ENCODE measurements around the gene C11orf91. TPM values are rescaled to one million over a fixed set of nuclear protein-coding genes. Genes with fewer than 3 reads are reported as not detected.

C11orf91 gene
- total RNA-seq, 4 donors from 2014 or later = not detected

GRCh38 chr11:33721426-33721825 is 20.8 kb upstream of the C11orf91 start:
- Histone ChIP-seq H3K27me3 (no peaks in the 10 kb centered on the region), H3K36me3 (peaks cover 17 to 59% (median 51%) of the 10 kb centered on the region in 4 donors), H3K27ac (replicated peaks in 1 of 4) (peak overlapping the region; percentile 67 to 83 (median 79)), H3K4me1 (peaks cover 70 to 87% (median 80%) of the 10 kb centered on the region in 4 donors), H3K4me3 (no peak overlapping the region), H3K9me3 (no peaks in the 10 kb centered on the region)
- DNase-seq (ENCODE audit: extremely low spot score) = no peak
- 9% methylated on average over 1 of the region's 1 CpG for whole genome bisulfite sequencing
- intact Hi-C loops (cut with DNase I) = no loop called here
- TF ChIP-seq POLR2AphosphoS5 (IDR thresholded peaks at IDR 0.05) = peak in 1 of 2 donors; percentile 31
- TF ChIP-seq, protein P1, sequence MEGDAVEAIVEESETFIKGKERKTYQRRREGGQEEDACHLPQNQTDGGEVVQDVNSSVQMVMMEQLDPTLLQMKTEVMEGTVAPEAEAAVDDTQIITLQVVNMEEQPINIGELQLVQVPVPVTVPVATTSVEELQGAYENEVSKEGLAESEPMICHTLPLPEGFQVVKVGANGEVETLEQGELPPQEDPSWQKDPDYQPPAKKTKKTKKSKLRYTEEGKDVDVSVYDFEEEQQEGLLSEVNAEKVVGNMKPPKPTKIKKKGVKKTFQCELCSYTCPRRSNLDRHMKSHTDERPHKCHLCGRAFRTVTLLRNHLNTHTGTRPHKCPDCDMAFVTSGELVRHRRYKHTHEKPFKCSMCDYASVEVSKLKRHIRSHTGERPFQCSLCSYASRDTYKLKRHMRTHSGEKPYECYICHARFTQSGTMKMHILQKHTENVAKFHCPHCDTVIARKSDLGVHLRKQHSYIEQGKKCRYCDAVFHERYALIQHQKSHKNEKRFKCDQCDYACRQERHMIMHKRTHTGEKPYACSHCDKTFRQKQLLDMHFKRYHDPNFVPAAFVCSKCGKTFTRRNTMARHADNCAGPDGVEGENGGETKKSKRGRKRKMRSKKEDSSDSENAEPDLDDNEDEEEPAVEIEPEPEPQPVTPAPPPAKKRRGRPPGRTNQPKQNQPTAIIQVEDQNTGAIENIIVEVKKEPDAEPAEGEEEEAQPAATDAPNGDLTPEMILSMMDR (IDR thresholded peaks at IDR 0.05) = no peak

DNA sequence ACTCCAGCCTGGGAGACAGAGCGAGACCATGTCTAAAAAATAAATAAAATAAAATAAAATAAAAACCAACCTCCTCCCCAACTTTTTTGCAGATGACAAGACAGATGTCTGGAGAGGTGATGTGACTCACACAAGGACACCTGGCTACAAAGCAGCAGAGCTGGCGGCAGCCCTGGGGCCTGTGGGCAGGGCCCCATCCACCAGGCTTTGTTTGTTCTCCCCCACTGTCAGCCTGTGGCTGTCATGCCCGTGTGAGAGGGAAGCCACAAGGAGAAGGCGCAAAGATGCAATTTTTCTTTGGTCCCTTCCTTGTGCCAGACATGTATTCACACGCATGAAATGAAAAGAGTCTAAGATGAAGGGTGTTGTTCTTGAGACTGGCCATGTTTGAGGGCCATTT is 19.0 kb upstream of the C11orf91 start:
- WGBS = 82% methylated on average over 5 of the region's 5 CpGs
- H3K27ac ChIP-seq (replicated peaks in 1 of 4) = peak overlapping the region in 2 of 4 donors; percentile 28 to 83
- H3K4me1 ChIP-seq = peaks cover 67 to 88% (median 80%) of the 10 kb centered on the region in 4 donors
- no peak overlapping the region for H3K4me3 ChIP-seq
- no peak for DNase-seq (ENCODE audit: extremely low spot score)
- no peaks in the 10 kb centered on the region for H3K9me3 ChIP-seq
- H3K27me3 ChIP-seq = no peaks in the 10 kb centered on the region
- intact Hi-C loops (cut with DNase I) = no loop called here
- H3K36me3 ChIP-seq = peaks cover 18 to 76% (median 62%) of the 10 kb centered on the region in 4 donors
- no peak for TF ChIP-seq POLR2A (IDR thresholded peaks at IDR 0.05; ENCODE audit: low read depth)
- TF ChIP-seq, protein P1 (IDR thresholded peaks at IDR 0.05) = no peak
- no peak for TF ChIP-seq POLR2AphosphoS5 (IDR thresholded peaks at IDR 0.05)
- TF ChIP-seq EP300 (IDR thresholded peaks at IDR 0.05) = no peak

- WGBS = 90% methylated on average over 2 of the region's 2 CpGs
- H3K9me3 ChIP-seq = no peaks in the 10 kb centered on the region
- peaks cover 18 to 88% (median 73%) of the 10 kb centered on the region in 4 donors for H3K36me3 ChIP-seq
- no peak overlapping the region for H3K4me3 ChIP-seq
- no peak overlapping the region for H3K27ac ChIP-seq (replicated peaks in 1 of 4)
- no peaks in the 10 kb centered on the region for H3K27me3 ChIP-seq
- peaks cover 55 to 81% (median 69%) of the 10 kb centered on the region in 4 donors for H3K4me1 ChIP-seq
- no peak for DNase-seq (ENCODE audit: extremely low spot score)
- intact Hi-C loops (cut with DNase I) = no loop called here
- no peak for TF ChIP-seq POLR2AphosphoS5 (IDR thresholded peaks at IDR 0.05)
Measured at GRCh38 chr11:33718440-33718839, 17.8 kb upstream of the C11orf91 start.

- TF ChIP-seq POLR2A (IDR thresholded peaks at IDR 0.05; ENCODE audit: low read depth) (no peak), EP300 (IDR thresholded peaks at IDR 0.05) (no peak), POLR2AphosphoS5 (IDR thresholded peaks at IDR 0.05) (no peak)
- TF ChIP-seq, protein P1 (IDR thresholded peaks at IDR 0.05) = peak in 2 of 3 experiments; percentile 28 to 46
- Histone ChIP-seq H3K4me3 (no peak overlapping the region), H3K27me3 (no peaks in the 10 kb centered on the region), H3K27ac (replicated peaks in 1 of 4) (peak overlapping the region; percentile 8 to 52 (median 30)), H3K36me3 (peaks cover 18 to 99% (median 83%) of the 10 kb centered on the region in 4 donors), H3K4me1 (peaks cover 33 to 64% (median 47%) of the 10 kb centered on the region in 4 donors), H3K9me3 (no peaks in the 10 kb centered on the region)
- DNase-seq (ENCODE audit: extremely low spot score) = no peak
- 91% methylated on average over 2 of the region's 2 CpGs for WGBS
- intact Hi-C loops (cut with DNase I) = no loop called here
Measured at GRCh38 chr11:33716243-33716642, 15.6 kb upstream of the C11orf91 start.

DNA sequence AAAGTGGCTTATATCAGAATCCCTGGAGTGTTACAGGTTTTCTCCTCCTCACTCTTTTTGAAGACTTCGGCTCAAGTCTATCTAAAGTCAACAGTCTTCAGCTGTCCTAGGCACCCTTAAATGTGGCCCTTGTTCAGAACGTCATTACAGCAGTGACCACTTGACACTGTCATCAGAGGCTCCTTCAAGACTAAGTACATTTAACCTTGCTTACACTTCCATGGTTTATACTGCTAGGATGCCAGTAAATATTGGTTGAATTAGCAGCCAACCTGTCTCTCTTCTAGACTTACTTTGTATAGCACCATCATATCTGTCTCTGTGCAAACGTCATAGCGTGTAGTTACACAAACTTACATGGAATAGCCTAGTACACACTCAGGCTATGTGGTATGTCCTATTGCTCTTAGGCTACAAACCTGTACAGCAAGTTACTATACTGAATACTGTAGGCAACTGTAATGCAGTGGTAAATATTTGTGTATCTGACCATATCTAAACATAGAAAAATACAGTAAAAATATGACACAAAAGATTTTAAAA is 13.3 kb upstream of the C11orf91 start:
- Histone ChIP-seq H3K27me3 (no peaks in the 10 kb centered on the region), H3K36me3 (peaks cover 27 to 98% (median 79%) of the 10 kb centered on the region in 4 donors), H3K4me1 (peaks cover 31 to 60% (median 40%) of the 10 kb centered on the region in 4 donors), H3K4me3 (no peak overlapping the region), H3K9me3 (no peaks in the 10 kb centered on the region), H3K27ac (replicated peaks in 1 of 4) (no peak overlapping the region)
- intact Hi-C loops (cut with DNase I) = no loop called here
- DNase-seq (ENCODE audit: extremely low spot score) = no peak
- TF ChIP-seq EP300 (IDR thresholded peaks at IDR 0.05) (no peak), POLR2AphosphoS5 (IDR thresholded peaks at IDR 0.05) (no peak), POLR2A (IDR thresholded peaks at IDR 0.05; ENCODE audit: low read depth) (no peak)
- TF ChIP-seq, protein P1 (IDR thresholded peaks at IDR 0.05) = no peak
- WGBS = 76% methylated on average over 4 of the region's 4 CpGs

All from esophagus muscularis mucosa (tissue), 4 donors.